Mucosa of descending colon (tissue), 3 donors: ENCODE data around the gene DNAJC16. TPM values are rescaled to one million over a fixed set of nuclear protein-coding genes. Genes with fewer than 3 reads are reported as not detected.

Source experiments
- ATAC-seq: fragments of 200-7000 bp; cut with Tn5 transposase; one replicate; pipeline ENCODE4 v1.9.1; 2020; ENCODE audit warnings: mild to moderate bottlenecking, moderate library complexity
- DNase-seq, 3 donors: peaks; one replicate each; pipeline ENCODE4 v3.0.0-alpha.2; 2020
- H3K36me3 ChIP-seq: fragments of 200-600 bp; one replicate; pipeline ENCODE4 v1.8.0; 2021; ENCODE audit warnings: low read depth, mild to moderate bottlenecking
- H3K4me1 ChIP-seq: fragments of 200-600 bp; one replicate; pipeline ENCODE4 v1.8.0; 2021; ENCODE audit warnings: low read depth, mild to moderate bottlenecking
- H3K4me3 ChIP-seq: fragments of 200-600 bp; one replicate; pipeline ENCODE4 v1.8.0; 2021; ENCODE audit warnings: mild to moderate bottlenecking
- H3K9me3 ChIP-seq: fragments of 200-600 bp; one replicate; pipeline ENCODE4 v1.8.0; 2021; ENCODE audit warnings: mild to moderate bottlenecking
- CTCF ChIP-seq: fragments of 200-600 bp; IDR thresholded peaks from one replicate; pipeline ENCODE4 v1.8.0; 2022; ENCODE audit warnings: antibody characterized with exemption, mild to moderate bottlenecking
- intact Hi-C, 2 donors: fragments of 100-400 bp; cut with DNase I in 1 of 2; cut with micrococcal nuclease in 1 of 2; formaldehyde crosslinking; loops; one replicate each; pipeline versions ENCODE4 v1.11.0 to v1.11.1; 2022; cut with DNase I, micrococcal nuclease
- total RNA-seq, 3 donors: library from RNA; stranded (reverse); fragmentation: NEBNext Ultra II Directional in 2 of 3; extraction: Animal tissue kit (Norgen Biotek cat#: 25700) in 2 of 3; gene quantifications; one replicate each; pipeline versions ENCODE4 v1.2.1 to v1.2.4, GENCODE V29; 2021 to 2023
- donor health status: DM: no; HTN: no; CAD: no; lungs with moderate emphysema.
- donor health status: DM: no; HTN: no; CAD: no.
- donor health status: DM: no; HTN: yes; CAD: no.

DNAJC16 gene
- total RNA-seq, 3 donors from 2014 or later, result 23.7 to 27.7 (median 23.8) TPM

- Histone ChIP-seq H3K4me1 (no peaks in the 10 kb centered on the region), H3K4me3 (no peak overlapping the region), H3K36me3 (peaks cover 5% of the 10 kb centered on the region), H3K9me3 (no peaks in the 10 kb centered on the region)
- intact Hi-C loops, result no loop called here
- DNase-seq, result no peak
- no peak for TF ChIP-seq CTCF
- ATAC-seq, result no peak
These were observed 34.1 kb upstream of the DNAJC16 start for GRCh38 chr1:15492596-15492995.

GRCh38 chr1:15493869-15494390 is 32.7 kb upstream of the DNAJC16 start:
- H3K9me3 ChIP-seq, result peaks cover 5% of the 10 kb centered on the region
- ATAC-seq (no peak), DNase-seq (no peak)
- TF ChIP-seq CTCF, result no peak
- H3K36me3 ChIP-seq, result peaks cover 5% of the 10 kb centered on the region
- intact Hi-C loops, result no loop called here
- no peak overlapping the region for H3K4me3 ChIP-seq
- no peaks in the 10 kb centered on the region for H3K4me1 ChIP-seq

- Histone ChIP-seq H3K4me1 (no peaks in the 10 kb centered on the region), H3K9me3 (peaks cover 5% of the 10 kb centered on the region), H3K4me3 (no peak overlapping the region), H3K36me3 (no peaks in the 10 kb centered on the region)
- ATAC-seq (no peak), DNase-seq (no peak)
- TF ChIP-seq CTCF, result no peak
- intact Hi-C loops, result no loop called here
These were observed 26.2 kb upstream of the DNAJC16 start for GRCh38 chr1:15500184-15501178.

GRCh38 chr1:15501208-15502032 is 25.2 kb upstream of the DNAJC16 start:
- DNase-seq, result peak in 2 of 3 donors; percentile 77 to 82
- H3K4me1 ChIP-seq, result no peaks in the 10 kb centered on the region
- H3K9me3 ChIP-seq, result peaks cover 5% of the 10 kb centered on the region
- H3K4me3 ChIP-seq, result no peak overlapping the region
- TF ChIP-seq CTCF, result peak; percentile 48
- ATAC-seq, result peak; percentile 74
- H3K36me3 ChIP-seq, result no peaks in the 10 kb centered on the region
- intact Hi-C loops, result no loop called here

GRCh38 chr1:15504436-15504835 is 22.2 kb upstream of the DNAJC16 start:
- Histone ChIP-seq H3K4me1 (no peaks in the 10 kb centered on the region), H3K4me3 (no peak overlapping the region), H3K36me3 (no peaks in the 10 kb centered on the region), H3K9me3 (no peaks in the 10 kb centered on the region)
- intact Hi-C loops, result no loop called here
- no peak for TF ChIP-seq CTCF
- ATAC-seq, result no peak
- DNase-seq, result no peak
